ENCODE results near the gene C4orf50.

Gene C4orf50

DNA sequence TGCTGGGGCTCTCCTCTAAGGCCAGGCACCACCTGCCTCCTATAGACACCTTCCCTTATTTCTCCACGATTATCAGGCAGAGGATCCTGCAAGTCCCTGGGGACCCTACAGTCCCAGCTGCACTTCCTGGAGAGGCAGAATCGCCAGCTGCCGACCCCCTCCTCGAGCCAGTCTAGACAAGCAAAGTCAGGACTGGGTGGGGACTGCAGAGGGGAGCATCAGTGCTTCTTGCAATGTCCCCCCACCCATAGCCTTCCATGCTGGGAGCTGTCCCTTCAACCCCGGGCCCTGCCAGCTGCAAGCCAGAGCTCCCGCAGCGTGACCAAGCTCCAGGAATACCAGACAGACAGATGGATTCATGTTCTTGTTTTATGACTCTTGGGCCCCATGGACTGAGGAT, 124.0 kb downstream of the C4orf50 start:
- H3K27me3 ChIP-seq (ENCODE audit: insufficient read depth, poor library complexity, severe bottlenecking) = peaks cover 14% of the 10 kb centered on the region
- no peak overlapping the region for H3K27ac ChIP-seq (replicated peaks)
- no peak for DNase-seq (ENCODE audit: low read depth in 1 of 2, low spot score in 1 of 2)
- no peak overlapping the region for H3K4me3 ChIP-seq (replicated peaks; ENCODE audit: insufficient read depth, low read length)
- TF ChIP-seq, protein P1, sequence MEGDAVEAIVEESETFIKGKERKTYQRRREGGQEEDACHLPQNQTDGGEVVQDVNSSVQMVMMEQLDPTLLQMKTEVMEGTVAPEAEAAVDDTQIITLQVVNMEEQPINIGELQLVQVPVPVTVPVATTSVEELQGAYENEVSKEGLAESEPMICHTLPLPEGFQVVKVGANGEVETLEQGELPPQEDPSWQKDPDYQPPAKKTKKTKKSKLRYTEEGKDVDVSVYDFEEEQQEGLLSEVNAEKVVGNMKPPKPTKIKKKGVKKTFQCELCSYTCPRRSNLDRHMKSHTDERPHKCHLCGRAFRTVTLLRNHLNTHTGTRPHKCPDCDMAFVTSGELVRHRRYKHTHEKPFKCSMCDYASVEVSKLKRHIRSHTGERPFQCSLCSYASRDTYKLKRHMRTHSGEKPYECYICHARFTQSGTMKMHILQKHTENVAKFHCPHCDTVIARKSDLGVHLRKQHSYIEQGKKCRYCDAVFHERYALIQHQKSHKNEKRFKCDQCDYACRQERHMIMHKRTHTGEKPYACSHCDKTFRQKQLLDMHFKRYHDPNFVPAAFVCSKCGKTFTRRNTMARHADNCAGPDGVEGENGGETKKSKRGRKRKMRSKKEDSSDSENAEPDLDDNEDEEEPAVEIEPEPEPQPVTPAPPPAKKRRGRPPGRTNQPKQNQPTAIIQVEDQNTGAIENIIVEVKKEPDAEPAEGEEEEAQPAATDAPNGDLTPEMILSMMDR (IDR thresholded peaks at IDR 0.05; ENCODE audit: insufficient read depth, low read length) = no peak
- no peak for TF ChIP-seq SPI1 (IDR thresholded peaks at IDR 0.05; ENCODE audit: borderline replicate concordance, low read depth)

GRCh38 chr4:5893591-5893990, 124.6 kb downstream of the C4orf50 start:
- no peak overlapping the region for H3K27ac ChIP-seq (replicated peaks)
- TF ChIP-seq SPI1 (IDR thresholded peaks at IDR 0.05; ENCODE audit: borderline replicate concordance, low read depth) = no peak
- TF ChIP-seq, protein P1 (IDR thresholded peaks at IDR 0.05; ENCODE audit: insufficient read depth, low read length) = no peak
- TF ChIP-seq, protein P2, sequence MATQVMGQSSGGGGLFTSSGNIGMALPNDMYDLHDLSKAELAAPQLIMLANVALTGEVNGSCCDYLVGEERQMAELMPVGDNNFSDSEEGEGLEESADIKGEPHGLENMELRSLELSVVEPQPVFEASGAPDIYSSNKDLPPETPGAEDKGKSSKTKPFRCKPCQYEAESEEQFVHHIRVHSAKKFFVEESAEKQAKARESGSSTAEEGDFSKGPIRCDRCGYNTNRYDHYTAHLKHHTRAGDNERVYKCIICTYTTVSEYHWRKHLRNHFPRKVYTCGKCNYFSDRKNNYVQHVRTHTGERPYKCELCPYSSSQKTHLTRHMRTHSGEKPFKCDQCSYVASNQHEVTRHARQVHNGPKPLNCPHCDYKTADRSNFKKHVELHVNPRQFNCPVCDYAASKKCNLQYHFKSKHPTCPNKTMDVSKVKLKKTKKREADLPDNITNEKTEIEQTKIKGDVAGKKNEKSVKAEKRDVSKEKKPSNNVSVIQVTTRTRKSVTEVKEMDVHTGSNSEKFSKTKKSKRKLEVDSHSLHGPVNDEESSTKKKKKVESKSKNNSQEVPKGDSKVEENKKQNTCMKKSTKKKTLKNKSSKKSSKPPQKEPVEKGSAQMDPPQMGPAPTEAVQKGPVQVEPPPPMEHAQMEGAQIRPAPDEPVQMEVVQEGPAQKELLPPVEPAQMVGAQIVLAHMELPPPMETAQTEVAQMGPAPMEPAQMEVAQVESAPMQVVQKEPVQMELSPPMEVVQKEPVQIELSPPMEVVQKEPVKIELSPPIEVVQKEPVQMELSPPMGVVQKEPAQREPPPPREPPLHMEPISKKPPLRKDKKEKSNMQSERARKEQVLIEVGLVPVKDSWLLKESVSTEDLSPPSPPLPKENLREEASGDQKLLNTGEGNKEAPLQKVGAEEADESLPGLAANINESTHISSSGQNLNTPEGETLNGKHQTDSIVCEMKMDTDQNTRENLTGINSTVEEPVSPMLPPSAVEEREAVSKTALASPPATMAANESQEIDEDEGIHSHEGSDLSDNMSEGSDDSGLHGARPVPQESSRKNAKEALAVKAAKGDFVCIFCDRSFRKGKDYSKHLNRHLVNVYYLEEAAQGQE (IDR thresholded peaks at IDR 0.05; ENCODE audit: insufficient replicate concordance, low read depth) = no peak
- TF ChIP-seq GABPA (IDR thresholded peaks at IDR 0.05; ENCODE audit: low read depth) = no peak
- no peak for TF ChIP-seq POLR2AphosphoS5 (IDR thresholded peaks at IDR 0.05; ENCODE audit: low read depth)
- H3K4me3 ChIP-seq (replicated peaks; ENCODE audit: insufficient read depth, low read length) = no peak overlapping the region
- no peak for DNase-seq (ENCODE audit: low read depth in 1 of 2, low spot score in 1 of 2)
- H3K27me3 ChIP-seq (ENCODE audit: insufficient read depth, poor library complexity, severe bottlenecking) = peaks cover 16% of the 10 kb centered on the region

GRCh38 chr4:5893004-5893580, 125.1 kb downstream of the C4orf50 start, which contains the start of gene CRMP1:
Gene CRMP1 (minus strand): TSS chr4:5893086. CDS start chr4:5892969, 117 bp downstream.
- no peak for DNase-seq (ENCODE audit: low read depth in 1 of 2, low spot score in 1 of 2)
- H3K27ac ChIP-seq (replicated peaks) = no peak within 1 kb of the TSS
- TF ChIP-seq SPI1 (IDR thresholded peaks at IDR 0.05; ENCODE audit: borderline replicate concordance, low read depth) = no peak
- TF ChIP-seq, protein P2 (IDR thresholded peaks at IDR 0.05; ENCODE audit: insufficient replicate concordance, low read depth) = no peak
- peaks cover 16% of the 10 kb centered on the region for H3K27me3 ChIP-seq (ENCODE audit: insufficient read depth, poor library complexity, severe bottlenecking)
- no peak within 1 kb of the TSS for H3K4me3 ChIP-seq (replicated peaks; ENCODE audit: insufficient read depth, low read length)

DNA sequence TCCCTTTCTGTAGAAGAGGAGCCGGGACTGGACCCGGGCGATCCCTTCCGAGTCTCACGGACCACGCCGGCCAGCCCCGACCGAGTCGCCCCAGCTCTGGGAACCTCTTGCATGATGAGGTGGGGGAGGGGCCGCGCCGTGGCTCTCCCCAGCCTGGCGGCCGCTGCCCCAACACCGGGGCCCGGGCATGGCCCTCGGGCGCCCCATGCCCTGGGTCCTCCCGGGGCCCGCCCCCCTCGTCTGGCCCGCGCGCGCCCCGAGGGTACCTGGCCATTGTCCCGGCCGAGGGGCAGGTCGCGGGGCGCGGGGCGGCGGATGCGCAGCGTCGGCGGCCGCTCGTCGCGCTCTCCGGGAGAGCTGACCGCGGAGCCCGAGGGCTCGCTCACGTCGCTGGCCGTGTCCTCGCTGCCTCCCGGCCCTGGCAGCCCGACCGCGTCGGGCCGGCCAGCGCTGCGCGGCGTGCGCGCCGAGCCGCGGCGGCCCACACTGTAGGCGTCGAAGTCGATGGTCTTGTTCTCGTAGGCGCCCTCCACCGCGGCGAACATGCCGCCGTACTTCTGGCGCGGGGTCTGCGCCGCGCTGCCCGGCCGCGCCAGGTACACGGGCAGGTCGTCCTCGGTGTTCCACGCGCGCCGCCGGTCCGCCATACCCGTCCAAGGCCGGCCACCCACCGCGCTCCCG, 125.8 kb downstream of the C4orf50 start:
- Histone ChIP-seq H3K4me3 (replicated peaks; ENCODE audit: insufficient read depth, low read length) (no peak overlapping the region), H3K27ac (replicated peaks) (no peak overlapping the region), H3K27me3 (ENCODE audit: insufficient read depth, poor library complexity, severe bottlenecking) (peaks cover 19% of the 10 kb centered on the region)
- TF ChIP-seq, protein P2 (IDR thresholded peaks at IDR 0.05; ENCODE audit: insufficient replicate concordance, low read depth) = peak; percentile 20
- TF ChIP-seq SPI1 (IDR thresholded peaks at IDR 0.05; ENCODE audit: borderline replicate concordance, low read depth) = no peak
- DNase-seq (ENCODE audit: low read depth in 1 of 2, low spot score in 1 of 2) = no peak
